HEK293 (cell line): Measurements from ENCODE around the gene NPM3.

Source experiments
- CTCF ChIP-seq: fragments of 450-650 bp; formaldehyde crosslinking; IDR thresholded peaks from 2 replicates; pipeline ENCODE4 v1.5.1; 2016; ENCODE audit warnings: missing biosample characterization, missing genetic modification characterization
- KLF9 ChIP-seq: fragments of 450-650 bp; formaldehyde crosslinking; IDR thresholded peaks from 2 replicates; pipeline ENCODE4 v1.5.1; 2016; ENCODE audit warnings: missing biosample characterization, missing genetic modification characterization, low read depth
- ZEB2 ChIP-seq: fragments of 450-650 bp; formaldehyde crosslinking; IDR thresholded peaks from 2 replicates; pipeline ENCODE4 v1.5.1; 2016; ENCODE audit warnings: missing biosample characterization, missing genetic modification characterization
- ZNF664 ChIP-seq: fragments of 450-650 bp; formaldehyde crosslinking; IDR thresholded peaks from 2 replicates; pipeline ENCODE4 v1.5.1; 2016; ENCODE audit warnings: missing biosample characterization, missing genetic modification characterization

DNA sequence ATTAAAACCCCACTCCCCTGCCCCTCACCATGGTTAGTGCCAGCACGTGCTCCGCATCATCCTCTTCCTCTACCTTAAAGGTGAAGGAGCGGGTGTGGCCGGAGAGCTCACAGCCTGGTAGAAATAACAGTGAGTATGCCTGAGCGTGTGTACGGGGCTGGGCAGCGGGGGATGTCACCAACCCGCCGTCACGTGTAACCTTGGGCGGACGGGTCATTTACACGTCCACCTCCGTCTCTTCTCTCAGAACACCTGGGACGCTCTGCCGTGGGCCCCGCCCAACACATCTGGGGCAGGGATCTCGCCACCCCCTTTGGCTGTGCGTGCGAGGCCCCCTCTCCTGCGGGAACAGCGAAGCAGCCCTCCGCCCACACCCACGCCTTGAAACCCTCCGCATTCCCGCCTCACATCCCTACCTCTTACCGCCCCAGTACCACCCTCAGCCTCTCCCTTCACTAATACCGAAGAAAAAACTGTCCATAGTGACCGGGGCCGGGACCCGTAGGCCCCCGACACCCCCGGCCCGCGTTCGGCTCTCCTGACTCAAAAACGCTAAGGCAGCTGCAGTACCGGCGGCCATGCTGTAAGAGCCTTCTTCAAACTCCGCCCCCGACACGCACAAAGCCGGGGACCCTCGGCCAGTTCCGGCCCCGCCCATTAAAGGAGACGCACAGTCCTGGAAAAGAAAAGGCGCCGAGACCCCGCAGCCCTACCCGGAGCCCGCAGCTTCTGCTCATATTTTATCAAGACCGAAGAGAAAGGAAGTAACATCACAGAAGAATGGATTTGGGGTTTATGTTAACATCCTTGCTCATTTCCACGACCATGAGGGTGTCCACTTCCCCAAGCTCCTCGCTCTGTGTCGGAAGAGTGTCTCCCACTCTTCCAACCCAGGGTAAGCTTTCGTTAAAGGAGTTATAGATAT is at the start of gene NPM3:
- TF ChIP-seq ZNF664 (tag by site-specific recombination) (no peak), ZEB2 (tag by site-specific recombination) (0 out of 2 replicates have a peak, but pooled peaks have one; percentile 20), CTCF (tag by site-specific recombination) (no peak), KLF9 (peak; percentile 80)
